HG03196 (cell line): Measurements from ENCODE around the gene XKRX.
A peak's percentile ranks its signal among the peaks of the same experiment; 100 is the strongest.

Experiments used
- ATAC-seq: cut with Tn5 transposase; IDR thresholded peaks from one replicate; pipeline ENCODE4 v1.9.1; 2021; ENCODE audit not compliant: unreplicated experiment

XKRX gene

DNA sequence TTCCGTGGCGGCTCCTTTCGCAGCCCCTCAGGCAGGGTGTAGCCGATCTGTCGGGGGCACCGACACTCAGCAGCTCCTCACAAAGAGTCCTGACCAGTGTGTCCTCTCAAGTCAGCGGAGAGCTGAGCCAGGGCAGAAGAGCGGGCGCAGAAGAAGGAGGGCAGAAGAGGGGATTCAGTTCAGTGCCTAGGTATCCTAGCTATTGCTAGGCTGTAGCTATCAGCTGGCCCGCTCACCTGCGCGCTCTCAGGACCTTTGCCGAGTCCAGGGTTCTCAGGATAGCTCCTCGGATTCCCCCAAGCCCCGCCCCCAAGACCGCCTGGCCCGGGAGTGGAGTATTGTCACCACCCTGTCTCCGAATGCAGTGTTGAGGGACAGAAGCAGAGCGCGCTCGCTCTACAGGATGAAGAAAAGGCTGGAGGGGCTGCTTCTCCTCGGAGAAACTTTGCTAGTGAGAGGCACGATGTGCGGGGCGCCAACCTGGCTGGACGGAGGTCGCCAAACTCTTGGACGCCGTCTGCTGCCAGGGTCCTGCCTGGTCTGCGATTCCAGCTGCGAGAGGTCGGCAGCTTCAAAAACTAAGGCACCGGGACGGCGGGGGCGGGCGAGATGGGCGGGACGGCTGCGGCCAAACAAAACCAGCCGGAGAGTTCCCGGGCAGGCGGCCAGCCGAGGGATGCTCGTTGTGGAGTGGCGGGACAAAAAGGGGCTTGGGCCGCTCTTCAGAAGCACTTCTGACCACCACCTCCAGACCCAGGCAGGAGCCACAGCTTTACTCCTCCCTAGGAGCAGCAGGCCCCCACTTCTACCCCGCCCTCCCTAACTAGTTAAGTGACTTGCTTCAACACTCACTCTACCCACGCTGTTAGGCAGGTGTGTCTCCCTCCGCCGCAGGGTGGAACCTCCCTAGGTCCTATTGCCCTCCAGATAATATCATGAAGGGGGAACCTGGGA lies at the start of gene XKRX:
Gene XKRX (minus strand): TSS at position 258 of the 954 bp plus-strand sequence. CDS start 613 bp downstream, outside the sequence.
- ATAC-seq: no peak

DNA sequence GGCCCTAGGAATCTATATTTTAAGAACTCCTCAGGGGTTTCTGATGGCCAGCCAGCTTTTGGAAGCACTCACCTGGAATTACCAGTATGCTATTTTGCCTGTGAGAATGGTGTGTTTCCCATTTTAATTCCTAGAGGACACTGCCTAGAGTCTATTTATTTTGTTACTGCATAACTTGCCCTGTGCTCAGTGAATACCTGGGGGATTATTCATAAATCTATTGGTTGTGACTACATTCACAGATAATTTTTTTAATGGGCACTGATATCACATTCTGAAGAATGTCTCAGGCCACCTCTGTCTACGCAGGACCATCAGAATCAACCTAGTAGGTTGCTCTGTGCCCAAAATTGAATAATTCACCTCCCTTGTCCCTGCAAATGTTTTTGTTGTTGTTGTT lies 47.5 kb upstream of the XKRX start:
- no peak for ATAC-seq

GRCh38 chrX:100975212-100975611 lies 46.5 kb upstream of the XKRX start:
- ATAC-seq: no peak

GRCh38 chrX:100973411-100973810 lies 44.7 kb upstream of the XKRX start:
- no peak for ATAC-seq

GRCh38 chrX:100969936-100970335 lies 41.2 kb upstream of the XKRX start:
- no peak for ATAC-seq

- ATAC-seq: no peak
Observed at GRCh38 chrX:100969408-100969807, 40.7 kb upstream of the XKRX start, which contains the start of gene ARL13A. TSS of gene ARL13A (plus strand) at chrX:100969708. CDS start at chrX:100973690, 3,982 bp downstream.

DNA sequence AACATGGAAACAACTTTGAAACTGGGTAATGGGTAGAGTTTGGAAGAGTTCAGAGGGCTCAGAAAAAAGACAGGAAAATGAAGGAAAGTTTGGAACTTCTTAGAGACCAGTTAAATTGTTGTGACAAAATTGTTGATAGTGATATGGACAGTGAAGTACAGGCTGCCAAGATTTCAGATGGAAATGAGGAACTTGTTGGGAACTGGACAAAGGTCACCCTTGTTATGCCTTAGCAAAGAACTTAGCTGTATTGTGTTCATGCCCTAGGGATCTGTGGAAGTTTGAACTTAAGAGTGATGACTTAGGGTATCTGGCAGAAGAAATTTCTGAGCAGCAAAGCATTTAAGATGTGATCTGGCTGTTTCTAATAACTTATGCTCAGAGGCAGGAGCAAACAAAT lies 35.6 kb upstream of the XKRX start:
- ATAC-seq: no peak

- no peak for ATAC-seq
Observed at GRCh38 chrX:100962811-100963210, 34.1 kb upstream of the XKRX start.

DNA sequence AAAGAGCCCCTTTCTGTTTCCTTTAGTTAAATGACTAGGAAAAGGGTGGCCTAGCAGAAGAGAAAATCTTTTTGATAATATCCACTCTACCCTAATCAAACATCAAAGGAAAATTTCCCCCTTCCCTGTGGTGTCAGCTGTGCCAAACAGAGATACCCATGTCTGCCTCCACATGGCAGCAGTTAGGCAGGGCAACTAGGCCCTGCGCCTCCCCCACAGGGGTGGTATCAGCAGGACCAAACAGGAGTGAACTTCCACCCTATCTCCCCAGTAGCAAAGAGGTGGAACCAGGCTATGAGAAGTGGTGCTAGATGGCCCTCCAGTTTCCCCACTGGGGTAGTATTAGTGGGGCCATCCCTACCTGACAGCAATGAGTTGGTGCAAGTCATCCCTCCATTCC lies 19.8 kb upstream of the XKRX start:
- no peak for ATAC-seq

DNA sequence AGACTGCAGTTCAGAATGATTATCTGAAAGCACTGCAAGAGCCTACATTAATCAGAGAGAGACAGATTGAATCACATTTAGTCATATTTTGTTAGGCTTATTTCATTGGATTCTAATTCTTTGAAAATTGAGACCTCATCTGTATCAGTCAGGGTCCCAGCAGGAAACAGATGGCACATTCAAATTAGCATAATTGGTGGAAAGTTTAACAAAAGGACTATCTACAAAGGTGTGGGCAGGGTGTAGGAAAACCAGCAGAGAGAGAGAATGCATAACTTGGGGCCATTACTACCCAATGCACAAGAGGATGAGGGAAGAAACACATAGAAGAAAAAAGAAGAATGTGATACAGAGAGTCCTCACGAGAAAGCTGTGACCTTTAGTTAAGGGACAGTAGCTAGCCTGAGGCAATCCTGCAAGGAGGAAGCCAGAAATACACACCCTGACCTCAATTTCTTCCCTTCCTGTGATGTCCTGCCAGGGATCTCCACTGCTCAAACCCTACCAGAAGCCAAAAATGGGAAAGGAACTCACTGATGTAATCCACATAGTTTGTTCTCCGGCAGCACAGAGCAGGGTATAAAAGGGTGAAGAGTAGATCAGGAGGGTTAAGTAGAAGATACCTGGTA lies 17.7 kb upstream of the XKRX start:
- no peak for ATAC-seq

DNA sequence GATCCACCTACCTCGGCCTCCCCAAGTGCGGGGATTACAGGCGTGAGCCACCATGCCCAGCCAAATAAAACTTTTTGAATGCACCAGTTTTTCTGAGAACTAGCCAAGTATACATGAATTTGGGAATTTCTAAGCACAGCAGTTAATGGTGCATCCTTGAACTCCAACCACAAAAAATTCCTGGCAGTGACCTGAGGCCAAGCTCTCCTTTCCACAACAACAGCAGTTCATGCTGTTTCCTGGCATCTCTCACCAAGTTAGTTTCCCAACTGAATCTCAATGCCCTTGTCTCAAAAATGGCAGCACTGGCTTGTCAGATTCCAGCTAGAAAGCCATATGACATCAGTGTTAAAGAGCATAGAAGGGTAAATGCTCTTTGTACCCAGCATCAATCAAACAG lies 15.9 kb upstream of the XKRX start:
- ATAC-seq: no peak

DNA sequence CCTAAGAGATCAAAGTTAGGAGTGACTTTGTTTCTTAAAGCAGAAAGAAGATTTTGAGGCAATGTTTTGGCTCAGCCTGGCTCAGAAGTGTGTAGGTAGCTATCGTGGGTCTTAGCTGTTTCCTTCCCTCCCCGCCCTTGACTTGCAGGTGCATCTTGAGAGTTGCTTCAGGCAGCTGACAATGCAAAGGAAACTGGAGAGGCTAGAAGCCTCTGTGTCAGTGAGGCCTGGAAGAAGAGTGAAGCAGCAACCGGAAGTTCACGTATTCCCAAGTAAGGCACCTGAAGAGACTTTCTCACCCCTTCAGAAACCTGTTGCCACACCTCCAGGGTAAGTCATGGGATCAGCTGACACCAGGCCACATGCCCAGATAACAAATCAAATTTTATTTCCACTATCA lies 10.6 kb upstream of the XKRX start:
- no peak for ATAC-seq

- no peak for ATAC-seq
Observed at GRCh38 chrX:100935767-100936166, 7.0 kb upstream of the XKRX start.

- peak; percentile 23 for ATAC-seq
Observed at GRCh38 chrX:100931925-100932285, 3.2 kb upstream of the XKRX start.

DNA sequence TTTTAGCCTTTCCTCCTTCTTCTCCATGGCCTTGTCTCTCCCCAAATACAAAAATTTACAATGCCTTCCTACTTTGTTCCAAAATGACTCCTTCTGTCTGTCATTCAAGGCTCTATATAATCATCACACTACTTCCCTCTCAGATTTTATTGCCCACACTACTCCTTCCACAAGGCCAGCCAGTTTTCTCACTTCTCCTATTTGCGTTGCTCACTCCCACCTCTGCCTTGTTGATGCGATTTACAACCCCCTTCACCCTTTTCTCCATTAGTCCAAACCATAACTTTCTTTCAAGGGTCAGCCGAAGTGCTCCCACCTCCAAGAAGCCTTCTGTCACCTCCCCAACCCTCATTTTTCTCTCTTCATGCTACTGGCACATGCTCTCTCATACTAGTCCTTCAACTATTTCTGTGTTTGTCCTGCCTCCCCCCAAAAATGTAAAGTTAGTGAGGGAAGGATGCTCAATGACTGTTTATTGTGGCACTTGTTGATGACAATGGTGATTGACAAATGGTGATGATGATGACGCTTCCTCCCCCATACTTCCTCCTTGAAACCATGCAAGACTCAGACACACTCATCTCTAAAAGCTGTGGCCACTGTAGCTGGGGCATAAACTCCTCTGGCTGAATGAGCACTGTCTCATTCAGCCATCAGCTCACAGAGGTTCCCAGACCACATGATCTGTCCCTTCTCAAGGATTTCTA lies 2.7 kb upstream of the XKRX start:
- ATAC-seq: peak; percentile 69

DNA sequence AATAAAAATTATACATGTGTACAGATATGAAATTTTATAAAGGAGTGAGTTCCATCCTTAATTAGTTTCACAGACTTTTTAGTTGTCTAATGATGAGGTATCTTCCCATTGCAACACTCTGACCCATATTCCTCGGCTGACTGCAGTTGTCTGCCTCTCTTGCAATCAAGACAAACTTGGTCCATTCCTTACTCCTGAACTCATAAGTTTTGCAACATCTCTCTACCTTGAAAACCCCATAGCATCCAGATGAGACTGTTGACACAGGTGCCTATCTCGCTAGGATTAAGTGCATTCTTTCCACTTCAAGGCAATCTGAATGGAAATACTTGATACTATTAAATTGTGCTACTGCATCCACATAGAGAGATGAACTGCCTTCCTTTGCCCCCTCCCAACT lies 2.3 kb downstream of the XKRX start:
- ATAC-seq: no peak

DNA sequence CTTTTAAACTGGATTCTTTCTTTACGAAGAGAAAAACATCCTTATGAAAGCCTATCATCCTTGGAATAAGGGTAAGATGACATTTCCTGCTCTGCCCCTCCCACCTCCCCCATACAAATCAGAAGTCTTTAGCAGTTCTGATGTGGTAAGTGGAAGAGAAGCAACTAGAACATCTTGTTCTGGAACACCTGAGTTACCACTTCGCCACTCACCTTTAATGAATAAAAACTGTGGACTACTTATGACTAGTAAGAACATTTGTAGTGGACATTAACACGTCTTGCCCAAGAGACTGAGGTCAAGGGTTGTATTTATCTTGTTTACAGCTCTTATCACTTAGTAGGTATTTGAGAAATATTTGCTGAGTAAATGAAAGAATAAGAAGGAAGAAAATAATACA lies 4.3 kb downstream of the XKRX start:
- no peak for ATAC-seq

- ATAC-seq: no peak
Observed at GRCh38 chrX:100915562-100915961, 13.2 kb downstream of the XKRX start.

GRCh38 chrX:100913111-100913510 lies 15.6 kb downstream of the XKRX start:
- no peak for ATAC-seq

DNA sequence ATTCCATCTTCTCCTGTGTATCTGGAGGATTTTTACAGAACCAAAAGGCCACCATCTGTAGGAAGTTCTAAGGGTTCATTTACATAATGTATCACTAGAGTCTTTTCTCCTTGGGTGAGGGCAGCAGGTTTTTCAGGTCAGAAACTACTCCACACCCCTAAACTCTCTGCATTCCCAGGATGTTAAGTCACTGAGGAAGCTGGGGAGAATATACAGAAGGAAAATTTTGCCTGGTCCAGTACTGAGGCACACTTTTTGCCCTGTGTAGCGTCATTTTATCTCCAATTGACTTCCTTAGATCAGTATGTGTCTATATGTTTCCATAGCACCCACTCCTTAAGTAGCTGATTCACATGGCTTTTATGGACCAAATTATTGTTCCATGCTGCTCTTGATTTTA lies 17.0 kb downstream of the XKRX start:
- ATAC-seq: no peak

- no peak for ATAC-seq
Observed at GRCh38 chrX:100905620-100906019, 23.1 kb downstream of the XKRX start.

- ATAC-seq: no peak
Observed at GRCh38 chrX:100904433-100904832, 24.3 kb downstream of the XKRX start.
